HepG2 (cell line): Measurements from ENCODE around the gene MAEA.

Experiments
- ETV6 ChIP-seq: sonication (generic); formaldehyde crosslinking; conservative IDR thresholded peaks from 2 replicates; pipeline ENCODE4 v1.4.0; 2020; ENCODE audit warnings: missing genetic modification reagents
- FOXP4 ChIP-seq: sonication (generic); formaldehyde crosslinking; IDR thresholded peaks from 2 replicates; pipeline ENCODE4 v1.4.0; 2020; ENCODE audit warnings: missing genetic modification reagents
- PAX8 ChIP-seq: sonication (generic); formaldehyde crosslinking; IDR thresholded peaks from 2 replicates; pipeline ENCODE4 v1.8.0; 2022; ENCODE audit warnings: mild to moderate bottlenecking, missing genetic modification reagents, borderline replicate concordance
- POLR2AphosphoS5 ChIP-seq: IDR thresholded peaks from 2 replicates; pipeline ENCODE4 v1.6.1; 2012; ENCODE audit warnings: low read depth, low read length
- PRDM10 ChIP-seq: sonication (generic); formaldehyde crosslinking; IDR thresholded peaks from 2 replicates; pipeline ENCODE4 v1.4.0; 2020; ENCODE audit warnings: low read depth, missing genetic modification reagents
- REST ChIP-seq, 2 experiments: IDR thresholded peaks; 2 replicates each; pipeline ENCODE4 v1.6.1; 2011 to 2012; ENCODE audit warnings: low read length in 2 of 2, borderline replicate concordance in 1 of 2, low read depth in 1 of 2, mild to moderate bottlenecking in 1 of 2, moderate library complexity in 1 of 2
- TP53 ChIP-seq: sonication (generic); formaldehyde crosslinking; conservative IDR thresholded peaks from 2 replicates; pipeline ENCODE4 v1.4.0; 2020; ENCODE audit warnings: missing genetic modification reagents
- YY1 ChIP-seq: IDR thresholded peaks from 2 replicates; pipeline ENCODE4 v1.6.1; 2011; ENCODE audit warnings: low read length, low read depth, moderate library complexity, mild to moderate bottlenecking; ENCODE audit not compliant: insufficient read depth, insufficient replicate concordance
- ZNF138 ChIP-seq: sonication (generic); formaldehyde crosslinking; IDR thresholded peaks from 2 replicates; pipeline ENCODE4 v1.5.0; 2020; ENCODE audit warnings: mild to moderate bottlenecking, low read depth, missing genetic modification reagents
- ZNF3 ChIP-seq: IDR thresholded peaks from 2 replicates; pipeline ENCODE4 v1.7.0; 2017; ENCODE audit warnings: inconsistent platforms
- ZNF572 ChIP-seq: sonication (generic); formaldehyde crosslinking; IDR thresholded peaks from 2 replicates; pipeline ENCODE4 v1.5.1; 2020; ENCODE audit warnings: mild to moderate bottlenecking, missing genetic modification reagents

GRCh38 chr4:1325176-1325480, 35.4 kb downstream of the MAEA start:
- TF ChIP-seq ETV6 (CRISPR knock-in tag) (no peak), REST (IDR thresholded peaks at IDR 0.05; ENCODE audit: borderline replicate concordance in 1 of 2, low read depth in 1 of 2, low read length in 2 of 2) (no peak), YY1 (no peak), TP53 (no peak), FOXP4 (CRISPR knock-in tag) (no peak), ZNF3 (CRISPR knock-in tag) (no peak), POLR2AphosphoS5 (no peak), ZNF138 (CRISPR knock-in tag) (no peak), ZNF572 (no peak), PAX8 (CRISPR knock-in tag) (no peak), PRDM10 (CRISPR knock-in tag) (no peak)
